ENCODE data around the gene LIPA.
"Not testable (repeated sequence)": the region's sequence is repeated elsewhere in the genome, so short reads cannot be mapped to it uniquely, and the experiment has no call there.

The LIPA gene

DNA sequence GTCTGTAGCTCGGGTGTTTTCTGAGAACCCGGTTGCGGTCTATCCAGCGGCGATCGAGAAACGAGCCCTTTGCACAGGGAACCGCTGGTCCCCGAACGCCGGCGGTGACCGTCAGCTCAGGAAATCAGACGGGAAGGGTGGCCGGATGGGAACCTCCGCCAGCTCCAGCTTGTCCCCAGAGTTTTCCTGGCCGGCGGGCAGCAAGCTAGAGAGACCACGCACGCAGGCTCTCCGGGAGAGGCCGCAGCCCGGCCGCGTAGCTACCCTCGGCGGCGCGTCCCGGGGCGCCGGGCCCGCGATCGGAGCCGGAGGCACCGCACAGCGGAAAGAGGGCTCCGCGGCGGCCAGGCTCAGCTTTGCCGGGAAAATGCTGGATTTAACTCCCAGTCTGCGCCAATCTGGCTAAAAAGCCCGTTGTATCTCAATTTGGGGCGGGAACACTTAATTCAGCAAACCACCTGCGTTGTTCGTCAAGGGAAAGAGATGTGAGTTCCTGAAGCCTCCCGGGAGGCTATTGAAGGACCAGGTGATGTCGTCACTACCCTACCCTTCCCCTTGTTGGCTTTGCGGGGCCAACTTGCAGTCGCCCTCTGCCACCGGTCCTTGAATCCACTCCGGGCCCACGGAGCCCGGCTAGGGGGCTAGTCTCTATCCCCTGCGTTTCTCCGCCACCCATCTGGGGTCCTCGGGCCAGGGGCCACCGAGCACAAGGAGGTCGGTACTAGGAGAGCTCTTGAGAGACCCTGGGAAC is 43.6 kb downstream of the LIPA start:
- DNase-seq (ENCODE audit: low spot score): no peak

DNA sequence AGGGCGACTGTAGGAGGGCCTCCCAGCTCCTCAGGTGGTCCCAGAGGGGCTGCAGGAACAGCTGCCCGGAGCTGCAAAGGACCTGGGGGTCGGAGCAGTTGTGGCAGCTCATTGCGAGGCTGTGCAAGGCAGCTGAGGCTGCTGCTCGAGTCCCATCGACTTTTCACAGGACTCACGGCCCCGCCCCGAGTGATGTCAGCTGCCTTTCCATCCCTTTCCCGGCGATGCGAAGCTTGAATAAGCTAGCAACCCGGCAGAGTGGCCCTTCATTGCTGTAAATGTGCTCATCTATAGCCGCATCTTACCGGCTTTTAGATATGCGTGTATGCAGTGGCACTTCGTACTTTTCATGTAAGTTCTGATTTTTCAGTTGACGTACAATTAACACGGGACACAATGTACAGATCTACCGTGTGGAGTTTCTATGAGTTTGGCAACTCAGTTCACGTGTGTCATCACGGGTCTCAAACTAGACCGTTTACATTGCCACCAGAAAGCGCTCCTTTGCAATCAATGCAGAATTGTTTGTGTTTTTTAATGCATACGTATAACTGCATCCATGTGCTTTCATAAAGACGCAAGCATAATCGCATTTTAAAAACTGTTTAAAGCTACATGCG is 44.3 kb downstream of the LIPA start, which contains the start of gene CH25H:
CH25H (minus strand) TSS at position 137 of the 620 bp plus-strand sequence; CDS start at position 112, 25 bp downstream.
- DNase-seq (ENCODE audit: low spot score): no peak

DNA sequence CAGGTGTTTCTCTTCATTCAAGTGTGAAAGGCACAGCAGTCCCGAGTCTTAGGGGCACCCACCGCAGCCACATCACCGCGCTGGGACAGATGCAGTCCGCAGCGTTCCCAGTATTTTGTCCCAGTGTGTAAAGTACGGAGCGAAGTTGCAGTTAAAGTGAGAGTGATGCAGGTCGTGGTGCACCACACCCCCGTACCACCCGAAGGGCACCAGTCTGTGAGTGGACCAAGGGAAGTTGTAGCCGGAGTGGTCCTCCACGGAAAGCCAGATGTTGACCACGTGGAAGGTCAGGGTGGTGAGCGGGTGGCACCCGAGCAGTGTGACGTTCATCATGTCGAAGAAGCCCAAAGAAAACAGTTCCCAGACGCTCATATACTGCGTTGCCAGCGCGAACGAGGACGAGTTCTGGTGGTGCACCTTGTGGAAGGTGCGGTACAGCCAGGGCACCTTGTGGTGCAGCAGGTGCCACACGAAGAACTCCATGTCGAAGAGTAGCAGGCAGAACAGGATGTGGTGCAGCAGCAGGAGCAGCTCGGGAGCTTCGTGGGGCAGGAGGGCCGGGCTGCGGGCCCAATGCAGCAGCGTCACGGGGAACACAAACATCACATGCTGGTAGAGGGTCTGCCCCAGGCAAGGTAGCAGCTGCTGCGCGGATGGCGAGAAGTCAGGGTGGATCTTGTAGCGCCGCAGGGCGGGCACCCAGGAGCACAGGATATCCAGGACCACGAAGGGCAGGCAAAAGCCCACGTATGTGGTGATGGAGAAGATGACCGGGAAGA is 45.0 kb downstream of the LIPA start:
- DNase-seq (ENCODE audit: low spot score): no peak

DNA sequence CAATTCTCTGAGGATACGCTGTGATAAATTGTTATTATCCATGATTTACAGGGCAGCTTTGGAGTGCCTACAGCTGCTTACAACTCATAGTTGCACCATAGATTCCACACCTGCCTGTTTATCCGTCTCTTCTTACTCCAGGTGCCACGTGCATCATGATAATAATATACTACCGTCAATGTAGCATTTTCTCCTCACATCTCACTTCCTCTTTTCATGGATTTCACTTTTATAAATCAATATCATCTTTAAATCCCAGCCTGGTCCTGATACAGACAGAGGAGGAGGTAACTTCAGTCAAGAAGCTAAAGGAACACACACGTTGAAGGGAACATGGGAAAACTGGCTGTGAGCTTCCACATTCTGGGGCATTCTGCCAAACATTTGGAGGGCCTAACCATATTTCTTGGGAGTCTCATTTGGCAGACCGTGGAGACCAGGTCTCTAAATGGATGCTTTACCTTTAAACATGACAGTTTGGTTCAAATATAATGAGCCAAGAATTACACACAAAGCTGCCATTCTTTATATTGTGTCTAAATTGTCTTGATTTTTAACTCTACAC is 46.9 kb downstream of the LIPA start:
- DNase-seq (ENCODE audit: low spot score): no peak

DNA sequence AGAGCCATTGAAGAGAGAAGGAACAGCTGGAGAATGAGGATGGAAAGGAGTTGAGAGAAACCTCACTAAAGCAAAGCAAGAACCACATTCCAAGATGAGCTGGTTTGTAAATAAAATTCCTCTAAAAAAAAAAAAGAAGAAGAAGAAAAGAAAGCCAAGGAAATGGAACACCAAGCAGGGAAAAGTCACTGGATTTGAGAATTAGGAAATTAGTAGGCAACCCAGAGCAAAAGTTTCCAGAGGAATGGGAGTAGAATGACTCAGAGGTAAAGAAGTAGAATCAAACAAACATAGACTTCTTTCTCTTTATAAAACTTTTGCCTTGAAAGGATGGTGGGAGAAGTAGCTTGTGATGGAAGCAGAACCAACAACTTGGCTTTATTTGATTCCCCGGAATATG is 48.3 kb downstream of the LIPA start:
- DNase-seq (ENCODE audit: low spot score): no peak

DNA sequence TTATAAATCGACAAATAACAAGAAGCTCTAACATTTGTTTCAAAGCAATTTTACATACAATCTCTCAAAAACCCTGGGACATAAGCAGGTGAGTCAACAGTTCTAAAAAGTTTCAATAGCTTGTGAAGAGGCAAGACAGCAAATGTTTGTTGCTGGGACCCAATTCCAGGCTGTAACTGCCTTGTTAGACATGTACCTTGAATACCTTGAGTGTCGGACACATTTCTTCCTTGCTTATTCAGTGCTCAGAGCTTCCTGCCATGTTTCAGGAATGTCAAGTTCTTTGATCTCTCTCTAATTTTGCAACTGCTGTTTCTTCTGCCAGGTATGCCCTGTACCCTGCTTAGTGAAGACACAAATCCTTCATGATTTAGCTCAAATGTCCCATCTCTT is 49.5 kb downstream of the LIPA start:
- DNase-seq (ENCODE audit: low spot score): no peak

DNA sequence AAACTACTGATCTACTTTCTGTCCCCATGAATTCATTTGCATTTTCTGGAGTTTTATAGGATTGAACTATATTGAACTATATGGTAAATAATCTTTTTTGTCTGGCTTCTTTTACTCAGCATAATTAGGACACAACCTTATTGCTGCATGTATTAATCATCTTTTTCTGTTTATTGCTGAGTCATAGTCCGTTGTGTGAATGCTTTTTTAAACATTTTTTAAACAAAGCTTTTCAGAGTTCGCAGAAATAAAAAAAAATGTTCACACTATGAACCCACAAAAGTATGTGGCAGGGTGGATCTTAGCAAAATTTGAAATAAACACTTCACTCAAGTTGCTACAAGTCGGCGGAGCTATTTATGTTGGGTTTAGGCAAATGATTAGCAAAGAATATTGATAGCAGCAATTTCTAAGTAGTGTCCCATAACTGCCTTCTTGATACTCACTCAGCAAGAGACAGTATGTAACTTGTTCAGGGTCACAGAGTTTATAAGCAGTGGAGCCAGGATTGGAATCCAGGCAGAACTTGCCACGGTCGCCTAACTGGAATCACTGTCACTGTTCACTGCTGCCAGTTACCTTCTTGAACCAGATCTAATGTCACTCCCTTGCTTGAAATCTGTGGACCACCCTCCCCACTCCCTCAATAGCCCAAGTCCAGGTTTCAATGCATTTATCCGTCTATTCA is 50.1 kb downstream of the LIPA start:
- DNase-seq (ENCODE audit: low spot score): no peak

DNA sequence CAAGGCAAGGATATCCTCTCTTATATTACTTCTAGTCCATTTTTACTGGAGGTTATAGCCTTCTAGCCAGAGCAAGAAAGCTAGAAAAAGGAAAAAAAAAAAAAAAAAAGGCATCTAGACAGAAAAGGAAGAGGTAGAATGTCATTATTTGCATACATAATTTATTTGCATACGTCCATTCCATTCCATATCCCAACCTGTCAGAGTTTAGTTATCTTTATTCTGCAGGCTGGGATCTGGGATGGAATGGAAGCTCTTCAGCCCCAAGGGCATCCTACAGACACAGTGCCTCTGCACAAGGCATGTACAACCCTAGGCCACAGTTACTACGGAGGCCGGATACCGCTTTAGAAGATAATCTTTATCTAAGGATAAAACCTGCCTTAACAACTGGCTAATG is 54.1 kb downstream of the LIPA start:
- DNase-seq (ENCODE audit: low spot score): no peak

DNA sequence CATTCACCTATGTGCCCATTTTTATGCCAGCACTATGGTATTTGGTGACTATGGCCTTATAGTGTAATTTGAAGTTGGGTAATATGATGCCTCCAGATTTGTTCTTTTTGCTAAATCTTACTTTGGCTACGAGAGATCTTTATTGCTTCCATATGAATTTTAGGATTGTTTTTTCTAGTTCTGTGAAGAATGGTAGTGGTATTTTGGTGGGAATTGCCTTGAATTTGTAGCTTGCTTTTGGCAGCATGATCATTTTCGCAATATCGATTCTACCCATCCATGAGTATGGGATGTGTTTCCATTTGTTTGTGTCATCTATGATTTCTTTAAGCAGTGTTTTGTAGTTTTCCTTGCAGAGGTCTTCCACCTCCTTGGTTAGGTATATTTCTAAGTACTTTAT is 60.3 kb downstream of the LIPA start:
- DNase-seq (ENCODE audit: low spot score): not testable (repeated sequence)

DNA sequence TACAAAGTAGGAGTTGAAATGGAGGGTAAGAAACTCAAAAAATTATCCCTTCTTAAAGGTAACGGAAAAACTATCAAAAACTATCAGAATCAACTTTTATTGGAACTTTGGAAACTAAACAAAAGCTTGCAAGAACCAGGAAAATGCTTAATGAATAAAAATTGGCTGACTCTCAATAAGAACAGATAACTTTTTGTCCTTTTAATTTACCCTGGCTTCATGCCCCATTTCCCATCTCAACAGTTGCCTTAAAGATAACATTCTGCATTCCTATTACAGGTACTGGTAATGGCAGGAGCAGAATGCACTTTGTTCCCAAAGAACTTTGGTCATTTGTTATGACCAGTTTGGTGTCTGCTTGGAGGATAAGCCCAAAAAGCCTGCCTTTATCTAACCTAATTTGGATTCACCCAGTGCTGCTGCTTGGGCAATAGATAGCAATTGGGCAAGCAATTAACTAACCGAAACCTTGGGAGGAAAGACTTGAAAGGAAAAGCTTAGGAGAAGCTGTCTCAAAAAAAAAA is 62.3 kb downstream of the LIPA start:
- no peak for DNase-seq (ENCODE audit: low spot score)

DNA sequence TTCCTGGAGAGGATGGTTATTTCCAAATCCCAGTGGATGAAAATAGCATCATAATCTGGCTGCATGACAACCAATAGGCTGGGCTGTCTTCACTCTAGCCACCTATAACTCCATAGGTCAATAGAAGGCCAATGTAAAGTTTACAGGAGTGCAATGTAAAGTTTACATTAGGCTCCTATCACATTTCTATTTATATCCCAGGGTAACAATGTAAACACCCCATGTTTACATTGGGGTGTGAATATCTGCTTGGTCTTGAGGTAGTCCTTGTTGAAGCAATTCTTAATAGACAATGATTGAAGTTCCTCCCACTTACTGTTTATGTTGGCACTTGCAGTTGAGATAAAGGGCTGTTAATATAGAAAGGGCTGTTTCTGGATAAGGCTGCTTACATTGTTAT is 65.9 kb downstream of the LIPA start:
- no peak for DNase-seq (ENCODE audit: low spot score)

DNA sequence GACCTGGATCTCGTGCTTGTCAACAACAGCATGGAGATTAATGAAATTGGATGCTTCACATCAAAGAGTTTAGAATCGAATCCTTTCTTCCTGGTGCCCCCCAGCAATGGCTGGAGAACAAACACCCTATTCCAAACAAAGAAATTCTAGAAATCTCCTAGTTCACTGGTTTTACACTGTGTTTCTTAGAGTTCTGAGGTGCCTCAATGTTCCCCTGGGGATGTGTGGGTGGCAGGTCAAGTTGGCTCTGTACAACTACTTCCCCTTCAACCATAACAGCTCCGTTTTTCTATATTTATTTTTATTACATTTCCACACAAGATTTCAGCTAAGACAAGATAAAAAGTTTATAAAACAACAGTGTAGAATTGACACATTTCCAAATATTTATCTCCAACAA is 66.9 kb downstream of the LIPA start:
- DNase-seq (ENCODE audit: low spot score): no peak

DNA sequence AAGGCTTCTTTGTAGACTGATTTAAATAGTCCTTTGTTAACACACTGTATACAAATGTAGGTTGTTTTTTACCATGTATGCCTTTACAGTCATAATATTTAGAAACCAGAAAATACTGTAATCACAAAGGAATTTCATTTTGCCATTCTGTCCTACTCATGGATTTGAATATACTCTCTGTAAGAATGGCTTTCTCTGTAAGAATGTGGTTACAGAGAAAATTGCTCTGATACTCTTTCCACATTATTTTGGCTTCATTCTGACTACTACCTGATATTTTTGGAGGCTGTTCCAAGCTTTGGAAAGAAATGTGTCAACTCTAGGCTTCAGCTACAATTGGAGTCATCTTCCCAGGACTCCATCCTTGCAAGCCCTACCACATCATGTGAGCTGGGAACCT is 68.0 kb downstream of the LIPA start:
- DNase-seq (ENCODE audit: low spot score): no peak

DNA sequence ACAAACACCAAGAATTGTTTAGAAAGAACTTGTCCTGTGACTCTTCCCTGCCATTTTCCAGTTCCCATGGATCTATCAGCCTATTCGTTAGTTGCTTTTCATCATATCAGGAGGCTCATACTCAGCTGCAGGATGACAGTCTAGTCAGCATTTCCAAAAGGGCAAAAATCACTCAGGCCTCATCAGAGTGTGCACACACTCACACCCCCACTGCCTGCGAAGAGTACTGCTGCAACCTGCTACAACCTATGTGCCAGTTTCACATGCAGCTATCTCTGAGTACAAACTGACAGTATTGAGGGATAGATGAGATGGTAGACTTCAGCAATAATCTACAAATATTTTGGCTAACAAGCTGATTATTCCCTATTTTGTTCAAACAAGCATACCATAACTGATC is 68.7 kb downstream of the LIPA start:
- no peak for DNase-seq (ENCODE audit: low spot score)

DNA sequence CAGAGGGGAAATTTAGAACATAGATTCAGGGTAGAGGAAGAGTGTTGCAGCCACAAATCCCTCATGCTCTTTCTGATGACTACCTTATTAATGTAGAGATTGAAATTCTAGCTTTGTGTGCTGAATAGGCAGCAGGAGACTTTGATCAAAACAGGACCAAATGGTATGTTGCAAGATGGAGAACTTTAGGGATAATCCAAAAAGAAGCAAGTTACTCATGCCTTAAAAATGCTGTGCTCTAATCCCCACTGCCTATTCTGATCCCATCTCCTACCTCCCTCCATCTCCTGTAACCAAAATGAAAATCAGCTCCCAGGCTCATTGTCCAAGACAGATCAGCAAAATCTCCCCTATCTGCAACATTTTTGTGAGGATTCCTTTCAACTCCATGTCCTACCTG is 75.8 kb downstream of the LIPA start:
- DNase-seq (ENCODE audit: low spot score): no peak

DNA sequence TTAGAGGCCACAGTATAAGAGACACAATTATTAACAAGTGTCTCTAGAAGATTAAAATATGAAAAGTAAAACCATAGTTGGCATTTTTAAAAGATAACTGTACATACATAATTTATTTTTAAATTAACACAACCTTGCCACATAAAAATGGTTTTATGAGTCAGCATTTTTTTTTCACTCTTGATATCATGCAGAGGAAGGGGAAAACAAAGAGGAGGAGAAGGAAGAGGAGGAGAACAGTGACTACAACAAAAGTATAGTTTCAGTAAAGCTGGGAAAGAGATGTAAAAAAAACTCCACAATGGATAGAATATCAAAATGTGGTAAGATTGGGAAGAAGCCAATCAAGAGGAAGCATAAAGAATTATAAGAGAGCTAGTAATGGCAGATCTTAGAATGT is 78.5 kb downstream of the LIPA start:
- no peak for DNase-seq (ENCODE audit: low spot score)

DNA sequence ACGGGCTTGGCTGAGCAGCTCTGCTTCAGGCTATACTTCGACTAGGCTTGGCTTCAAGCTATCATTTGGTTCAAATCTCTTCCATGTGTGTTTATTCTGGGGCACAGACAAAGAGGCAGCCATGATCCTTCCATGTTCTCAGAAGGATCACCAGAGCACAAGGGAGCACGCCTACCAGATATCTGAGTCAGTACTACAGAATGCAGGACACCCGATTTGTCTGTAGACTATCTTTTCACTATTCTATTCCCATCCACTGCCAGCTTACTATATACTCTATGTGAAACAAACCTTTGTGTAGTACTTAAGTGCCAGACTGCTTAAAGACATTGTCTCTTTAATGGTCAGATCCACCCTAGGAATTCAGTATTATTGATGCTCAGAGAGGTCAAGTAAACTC is 79.6 kb downstream of the LIPA start:
- no peak for DNase-seq (ENCODE audit: low spot score)

DNA sequence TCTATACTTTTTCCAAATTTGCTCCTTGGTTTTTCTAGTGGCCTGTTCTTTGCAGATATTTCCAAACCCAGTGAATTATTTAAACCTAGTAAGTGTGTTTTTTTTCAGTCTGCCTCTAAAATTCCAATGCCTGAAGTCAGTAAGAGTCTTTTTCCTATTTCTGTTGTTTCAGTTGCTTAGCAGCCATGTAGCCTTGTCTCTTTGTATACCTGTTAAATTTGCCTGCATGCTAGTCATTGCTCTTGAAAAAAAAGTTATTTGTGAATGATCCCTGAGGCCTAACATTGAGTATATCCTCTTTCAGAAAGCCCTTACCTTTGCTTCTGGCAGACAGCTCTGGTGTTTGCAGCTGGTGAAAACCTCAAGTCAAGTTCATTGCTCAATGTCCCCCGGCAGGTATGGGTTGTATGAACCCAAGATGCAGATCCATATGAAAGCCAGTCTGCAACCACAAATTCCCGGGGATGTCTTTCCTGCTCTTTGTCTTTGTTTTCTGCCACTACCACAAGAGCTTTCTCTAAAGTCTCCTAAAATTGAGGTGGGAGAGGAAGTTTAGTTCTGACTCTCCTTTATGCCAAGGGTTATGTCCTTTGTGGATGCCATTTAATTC is 80.2 kb downstream of the LIPA start:
- DNase-seq (ENCODE audit: low spot score): no peak

DNA sequence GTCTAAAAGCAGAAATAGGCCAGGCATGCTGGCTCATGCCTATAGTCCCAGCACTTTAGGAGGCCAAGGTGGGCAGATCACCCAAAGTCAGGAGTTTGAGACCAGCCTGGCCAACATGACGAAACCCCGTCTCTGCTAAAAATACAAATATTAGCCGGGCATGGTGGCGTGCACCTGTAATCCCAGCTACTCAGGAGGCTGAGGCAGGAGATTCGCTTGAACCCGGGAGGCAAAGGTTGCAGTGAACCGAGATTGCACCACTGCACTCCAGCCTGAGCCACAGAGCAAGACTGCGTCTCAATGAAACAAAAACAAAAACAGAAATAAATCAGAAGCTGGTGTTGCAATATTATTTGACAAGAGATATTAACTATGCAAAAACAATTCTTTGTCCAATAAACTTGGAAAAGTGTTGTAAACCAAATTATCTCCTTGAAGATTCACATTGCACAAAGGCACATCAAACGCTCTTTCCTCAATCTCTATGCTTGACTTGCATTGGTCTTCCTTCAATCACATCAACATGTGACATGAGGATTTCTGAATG is 83.1 kb downstream of the LIPA start:
- DNase-seq (ENCODE audit: low spot score): not testable (repeated sequence)

DNA sequence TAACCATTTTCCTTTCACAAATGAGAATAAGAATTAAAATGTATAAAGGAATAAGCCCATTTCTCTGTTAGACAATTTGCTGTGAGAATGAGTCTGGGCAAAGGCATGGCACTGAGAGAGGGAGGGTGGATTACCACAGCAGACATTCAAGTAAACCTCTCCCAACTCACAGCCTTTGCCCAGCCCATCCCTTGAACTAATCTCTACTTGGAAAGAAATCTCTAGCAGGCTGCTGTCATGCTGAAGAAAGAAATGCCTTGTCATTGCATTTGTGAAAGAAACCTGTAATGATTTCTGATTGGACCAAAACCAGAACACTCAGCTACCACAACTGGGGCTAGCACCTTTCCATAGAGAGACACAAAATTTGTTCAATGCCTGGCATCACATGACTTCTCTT is 83.7 kb downstream of the LIPA start:
- no peak for DNase-seq (ENCODE audit: low spot score)

DNA sequence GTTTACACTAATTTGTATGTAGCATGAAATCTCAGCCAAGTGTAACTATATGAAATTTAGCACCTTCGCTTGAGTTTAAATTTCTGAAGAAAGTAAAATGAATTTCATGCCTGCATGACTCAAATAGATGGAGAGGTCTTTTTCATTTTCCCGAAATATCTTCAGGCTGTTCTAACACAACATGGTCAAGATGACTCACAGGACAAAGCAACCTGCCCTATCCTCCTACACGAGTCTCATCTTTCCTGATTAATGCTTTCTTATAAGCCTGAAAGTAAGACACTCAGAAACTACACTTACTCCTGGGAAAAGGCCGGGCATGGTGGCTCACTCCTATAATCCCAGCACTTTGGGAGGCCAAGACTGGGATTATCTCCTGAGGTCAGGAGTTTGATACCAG is 85.7 kb downstream of the LIPA start:
- no peak for DNase-seq (ENCODE audit: low spot score)

All from HuH-7.5 (cell line).